Right atrium auricular region (tissue), 2 donors: ENCODE data around the gene CNTN4. TPM values are rescaled to one million over a fixed set of nuclear protein-coding genes. Genes with fewer than 3 reads are reported as not detected.

Source experiments
- DNase-seq: peaks from one replicate; pipeline ENCODE4 v3.0.0-alpha.2; 2019; ENCODE audit warnings: low spot score
- H3K27ac ChIP-seq, 2 donors: fragments of 200-600 bp; sonication (generic); 1 replicate in 1 of 2; 2 replicates in 1 of 2; pipeline ENCODE4 v1.5.1; 2016 to 2019
- H3K27me3 ChIP-seq, 2 donors: fragments of 200-600 bp; sonication (generic); one replicate each; pipeline versions ENCODE4 v1.5.1 to v1.6.0; 2017 to 2019
- H3K36me3 ChIP-seq: fragments of 200-600 bp; sonication (generic); one replicate; pipeline ENCODE4 v1.5.1; 2016
- H3K4me1 ChIP-seq, 2 donors: fragments of 200-600 bp; sonication (generic); one replicate each; pipeline versions ENCODE4 v1.5.1 to v1.6.0; 2017 to 2019
- H3K4me3 ChIP-seq, 2 donors: fragments of 200-600 bp; sonication (generic); 1 replicate in 1 of 2; 2 replicates in 1 of 2; pipeline ENCODE4 v1.5.1; 2017 to 2019; ENCODE audit warnings: mild to moderate bottlenecking in 1 of 2, moderate library complexity in 1 of 2
- H3K9me3 ChIP-seq, 2 donors: fragments of 200-600 bp; sonication (generic); one replicate each; pipeline ENCODE4 v1.5.1; 2019
- total RNA-seq, 2 donors: library from RNA; depleted of rRNA; stranded (reverse); fragments of >200 nt; gene quantifications; one replicate each; pipeline ENCODE4 v1.1.0, GENCODE V29; 2016
- TF ChIP-seq, protein P1 (sequence below), 2 donors: fragments of 200-600 bp; sonication (generic); IDR thresholded peaks; one replicate each; pipeline ENCODE4 v1.5.1; 2019; ENCODE audit warnings: antibody characterized with exemption in 2 of 2

Gene CNTN4
- total RNA-seq, 2 donors from 2014 or later, result 5.3 to 5.7 TPM

- DNase-seq, result no peak
- H3K27me3 ChIP-seq, result no peaks in the 10 kb centered on the region
- peaks cover 0 to 6% of the 10 kb centered on the region in 2 donors for H3K4me1 ChIP-seq
- H3K9me3 ChIP-seq, result no peaks in the 10 kb centered on the region
- TF ChIP-seq, protein P1, sequence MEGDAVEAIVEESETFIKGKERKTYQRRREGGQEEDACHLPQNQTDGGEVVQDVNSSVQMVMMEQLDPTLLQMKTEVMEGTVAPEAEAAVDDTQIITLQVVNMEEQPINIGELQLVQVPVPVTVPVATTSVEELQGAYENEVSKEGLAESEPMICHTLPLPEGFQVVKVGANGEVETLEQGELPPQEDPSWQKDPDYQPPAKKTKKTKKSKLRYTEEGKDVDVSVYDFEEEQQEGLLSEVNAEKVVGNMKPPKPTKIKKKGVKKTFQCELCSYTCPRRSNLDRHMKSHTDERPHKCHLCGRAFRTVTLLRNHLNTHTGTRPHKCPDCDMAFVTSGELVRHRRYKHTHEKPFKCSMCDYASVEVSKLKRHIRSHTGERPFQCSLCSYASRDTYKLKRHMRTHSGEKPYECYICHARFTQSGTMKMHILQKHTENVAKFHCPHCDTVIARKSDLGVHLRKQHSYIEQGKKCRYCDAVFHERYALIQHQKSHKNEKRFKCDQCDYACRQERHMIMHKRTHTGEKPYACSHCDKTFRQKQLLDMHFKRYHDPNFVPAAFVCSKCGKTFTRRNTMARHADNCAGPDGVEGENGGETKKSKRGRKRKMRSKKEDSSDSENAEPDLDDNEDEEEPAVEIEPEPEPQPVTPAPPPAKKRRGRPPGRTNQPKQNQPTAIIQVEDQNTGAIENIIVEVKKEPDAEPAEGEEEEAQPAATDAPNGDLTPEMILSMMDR (IDR thresholded peaks at IDR 0.05), result no peak
- H3K36me3 ChIP-seq, result no peaks in the 10 kb centered on the region
- H3K27ac ChIP-seq, result no peak overlapping the region
- no peak overlapping the region for H3K4me3 ChIP-seq
Observed at GRCh38 chr3:2456788-2457187, 358.1 kb downstream of the CNTN4 start.

DNA sequence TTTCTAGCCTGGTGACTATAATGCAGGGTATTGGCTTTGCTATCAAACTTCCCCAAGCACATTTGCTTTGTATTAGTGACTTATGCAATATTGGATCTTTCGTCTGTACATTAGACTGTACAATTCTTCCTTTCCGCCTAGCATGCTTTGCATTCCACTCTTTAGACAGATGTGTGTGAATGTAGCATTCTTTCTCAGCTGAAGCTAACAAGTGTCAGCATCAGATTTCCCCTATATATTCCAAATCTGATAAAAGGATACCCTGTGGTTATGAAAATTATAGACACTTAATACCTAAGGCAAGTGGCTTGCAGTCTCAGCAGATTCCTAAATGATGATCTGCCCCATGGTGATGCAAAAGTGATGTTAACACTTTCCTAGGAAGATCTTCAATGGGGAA is 360.1 kb downstream of the CNTN4 start:
- DNase-seq, result no peak
- Histone ChIP-seq H3K27me3 (no peaks in the 10 kb centered on the region), H3K36me3 (no peaks in the 10 kb centered on the region), H3K4me1 (no peaks in the 10 kb centered on the region), H3K9me3 (no peaks in the 10 kb centered on the region), H3K27ac (no peak overlapping the region), H3K4me3 (no peak overlapping the region)
- TF ChIP-seq, protein P1 (IDR thresholded peaks at IDR 0.05), result no peak

DNA sequence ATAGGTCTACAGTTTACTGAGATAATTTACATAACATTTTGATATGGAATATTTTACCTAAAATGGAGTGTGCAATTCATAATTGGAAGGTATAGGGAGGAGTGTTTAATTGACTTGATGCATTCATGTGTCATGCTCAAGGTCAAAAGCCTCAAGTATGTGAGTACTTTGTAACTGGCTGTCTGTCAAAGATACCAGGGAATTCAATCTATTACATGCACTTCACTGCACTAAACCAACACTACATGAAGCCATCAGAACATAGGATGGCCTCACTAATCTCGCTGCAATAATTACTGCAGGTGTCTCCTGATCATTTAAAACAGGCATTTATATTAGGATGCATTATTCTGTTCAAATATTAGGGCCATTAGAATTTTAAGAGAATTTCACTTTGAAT is 367.2 kb downstream of the CNTN4 start:
- Histone ChIP-seq H3K27ac (no peak overlapping the region), H3K36me3 (no peaks in the 10 kb centered on the region), H3K9me3 (no peaks in the 10 kb centered on the region), H3K4me3 (no peak overlapping the region), H3K4me1 (peaks cover 0 to 7% of the 10 kb centered on the region in 2 donors), H3K27me3 (no peaks in the 10 kb centered on the region)
- no peak for DNase-seq
- TF ChIP-seq, protein P1 (IDR thresholded peaks at IDR 0.05), result no peak

DNA sequence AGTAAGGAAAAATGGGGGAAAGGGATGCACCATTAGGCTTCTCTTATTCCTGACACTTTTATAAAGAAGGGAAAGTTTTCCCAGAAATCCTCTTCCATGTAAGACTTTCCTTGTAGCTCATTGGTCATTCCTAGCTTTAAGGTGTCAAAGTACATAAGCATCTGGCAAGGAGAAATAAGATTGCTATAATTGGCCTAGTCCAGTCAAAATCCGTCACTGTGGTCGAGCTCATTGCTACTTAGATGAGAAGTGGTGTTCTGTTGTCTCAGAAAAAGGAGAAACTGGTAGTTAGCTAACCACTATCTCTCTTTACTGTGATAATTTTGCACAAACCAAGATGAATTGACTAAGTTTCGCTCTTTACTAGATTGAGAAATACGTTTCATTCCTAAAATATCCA is 370.1 kb downstream of the CNTN4 start:
- TF ChIP-seq, protein P1 (IDR thresholded peaks at IDR 0.05), result no peak
- no peak for DNase-seq

GRCh38 chr3:2476996-2477395 is 378.3 kb downstream of the CNTN4 start:
- TF ChIP-seq, protein P1 (IDR thresholded peaks at IDR 0.05), result no peak
- no peak overlapping the region for H3K4me3 ChIP-seq

More for the DNA sequence above, 370.1 kb downstream of the CNTN4 start:
- Histone ChIP-seq H3K9me3 (no peaks in the 10 kb centered on the region), H3K4me3 (no peak overlapping the region), H3K27ac (no peak overlapping the region), H3K36me3 (no peaks in the 10 kb centered on the region), H3K4me1 (peaks cover 0 to 7% of the 10 kb centered on the region in 2 donors), H3K27me3 (no peaks in the 10 kb centered on the region)

DNA sequence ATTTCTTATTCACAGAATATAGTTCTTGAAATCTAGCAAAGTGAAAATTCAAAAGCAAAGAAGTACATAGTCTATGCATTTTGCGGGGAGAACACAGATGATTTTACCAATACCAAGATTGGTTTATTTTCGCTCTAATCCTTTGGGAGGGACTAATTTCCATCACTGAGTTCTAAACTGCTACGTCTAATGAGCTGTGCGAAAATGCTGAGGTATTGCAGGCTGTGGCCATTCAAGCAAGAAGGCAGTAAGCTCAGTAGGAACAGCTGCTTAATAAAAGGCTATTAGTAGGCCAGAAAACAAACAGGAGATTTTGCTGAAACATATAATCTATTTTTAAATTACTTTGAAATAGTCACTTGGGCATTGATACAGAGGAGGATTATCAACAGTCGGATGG is 379.0 kb downstream of the CNTN4 start:
- Histone ChIP-seq H3K27me3 (no peaks in the 10 kb centered on the region), H3K9me3 (no peaks in the 10 kb centered on the region), H3K27ac (no peak overlapping the region), H3K4me1 (no peaks in the 10 kb centered on the region), H3K4me3 (no peak overlapping the region), H3K36me3 (no peaks in the 10 kb centered on the region)
- TF ChIP-seq, protein P1 (IDR thresholded peaks at IDR 0.05), result no peak
- DNase-seq, result no peak

More at GRCh38 chr3:2476996-2477395, 378.3 kb downstream of the CNTN4 start:
- Histone ChIP-seq H3K27ac (no peak overlapping the region), H3K4me1 (no peaks in the 10 kb centered on the region), H3K27me3 (no peaks in the 10 kb centered on the region), H3K36me3 (no peaks in the 10 kb centered on the region), H3K9me3 (no peaks in the 10 kb centered on the region)
- DNase-seq, result no peak
